ENCODE measurements around the gene PJA2.

DNA sequence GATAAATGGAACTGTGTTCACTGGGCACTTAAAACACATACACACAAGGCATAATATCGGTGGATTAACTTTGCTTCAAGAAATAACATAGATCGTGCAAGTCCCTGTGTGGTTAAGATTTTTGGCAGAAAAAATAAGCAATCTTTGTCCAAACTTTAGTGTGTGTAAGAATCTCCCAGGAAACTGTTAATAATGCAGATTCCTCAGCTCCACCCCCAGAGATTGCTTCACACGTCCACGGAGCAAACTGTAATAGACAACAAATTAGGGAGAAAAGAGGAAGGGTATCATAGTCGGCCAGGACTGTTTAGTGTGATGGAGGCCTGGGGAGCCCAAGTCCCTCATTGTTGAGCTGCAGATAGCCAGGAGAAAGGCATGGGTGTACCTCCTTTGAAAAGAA lies 84.8 kb downstream of the PJA2 start:
- TF ChIP-seq, protein P1, sequence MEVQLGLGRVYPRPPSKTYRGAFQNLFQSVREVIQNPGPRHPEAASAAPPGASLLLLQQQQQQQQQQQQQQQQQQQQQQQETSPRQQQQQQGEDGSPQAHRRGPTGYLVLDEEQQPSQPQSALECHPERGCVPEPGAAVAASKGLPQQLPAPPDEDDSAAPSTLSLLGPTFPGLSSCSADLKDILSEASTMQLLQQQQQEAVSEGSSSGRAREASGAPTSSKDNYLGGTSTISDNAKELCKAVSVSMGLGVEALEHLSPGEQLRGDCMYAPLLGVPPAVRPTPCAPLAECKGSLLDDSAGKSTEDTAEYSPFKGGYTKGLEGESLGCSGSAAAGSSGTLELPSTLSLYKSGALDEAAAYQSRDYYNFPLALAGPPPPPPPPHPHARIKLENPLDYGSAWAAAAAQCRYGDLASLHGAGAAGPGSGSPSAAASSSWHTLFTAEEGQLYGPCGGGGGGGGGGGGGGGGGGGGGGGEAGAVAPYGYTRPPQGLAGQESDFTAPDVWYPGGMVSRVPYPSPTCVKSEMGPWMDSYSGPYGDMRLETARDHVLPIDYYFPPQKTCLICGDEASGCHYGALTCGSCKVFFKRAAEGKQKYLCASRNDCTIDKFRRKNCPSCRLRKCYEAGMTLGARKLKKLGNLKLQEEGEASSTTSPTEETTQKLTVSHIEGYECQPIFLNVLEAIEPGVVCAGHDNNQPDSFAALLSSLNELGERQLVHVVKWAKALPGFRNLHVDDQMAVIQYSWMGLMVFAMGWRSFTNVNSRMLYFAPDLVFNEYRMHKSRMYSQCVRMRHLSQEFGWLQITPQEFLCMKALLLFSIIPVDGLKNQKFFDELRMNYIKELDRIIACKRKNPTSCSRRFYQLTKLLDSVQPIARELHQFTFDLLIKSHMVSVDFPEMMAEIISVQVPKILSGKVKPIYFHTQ (CRISPR knock-in tag; IDR thresholded peaks at IDR 0.05), result no peak
- TF ChIP-seq, protein P2, sequence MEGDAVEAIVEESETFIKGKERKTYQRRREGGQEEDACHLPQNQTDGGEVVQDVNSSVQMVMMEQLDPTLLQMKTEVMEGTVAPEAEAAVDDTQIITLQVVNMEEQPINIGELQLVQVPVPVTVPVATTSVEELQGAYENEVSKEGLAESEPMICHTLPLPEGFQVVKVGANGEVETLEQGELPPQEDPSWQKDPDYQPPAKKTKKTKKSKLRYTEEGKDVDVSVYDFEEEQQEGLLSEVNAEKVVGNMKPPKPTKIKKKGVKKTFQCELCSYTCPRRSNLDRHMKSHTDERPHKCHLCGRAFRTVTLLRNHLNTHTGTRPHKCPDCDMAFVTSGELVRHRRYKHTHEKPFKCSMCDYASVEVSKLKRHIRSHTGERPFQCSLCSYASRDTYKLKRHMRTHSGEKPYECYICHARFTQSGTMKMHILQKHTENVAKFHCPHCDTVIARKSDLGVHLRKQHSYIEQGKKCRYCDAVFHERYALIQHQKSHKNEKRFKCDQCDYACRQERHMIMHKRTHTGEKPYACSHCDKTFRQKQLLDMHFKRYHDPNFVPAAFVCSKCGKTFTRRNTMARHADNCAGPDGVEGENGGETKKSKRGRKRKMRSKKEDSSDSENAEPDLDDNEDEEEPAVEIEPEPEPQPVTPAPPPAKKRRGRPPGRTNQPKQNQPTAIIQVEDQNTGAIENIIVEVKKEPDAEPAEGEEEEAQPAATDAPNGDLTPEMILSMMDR (IDR thresholded peaks at IDR 0.05), result no peak
- TF ChIP-seq NFYB (CRISPR knock-in tag; conservative IDR thresholded peaks at IDR 0.05; ENCODE audit: low read depth), result no peak
- TF ChIP-seq, protein P3, sequence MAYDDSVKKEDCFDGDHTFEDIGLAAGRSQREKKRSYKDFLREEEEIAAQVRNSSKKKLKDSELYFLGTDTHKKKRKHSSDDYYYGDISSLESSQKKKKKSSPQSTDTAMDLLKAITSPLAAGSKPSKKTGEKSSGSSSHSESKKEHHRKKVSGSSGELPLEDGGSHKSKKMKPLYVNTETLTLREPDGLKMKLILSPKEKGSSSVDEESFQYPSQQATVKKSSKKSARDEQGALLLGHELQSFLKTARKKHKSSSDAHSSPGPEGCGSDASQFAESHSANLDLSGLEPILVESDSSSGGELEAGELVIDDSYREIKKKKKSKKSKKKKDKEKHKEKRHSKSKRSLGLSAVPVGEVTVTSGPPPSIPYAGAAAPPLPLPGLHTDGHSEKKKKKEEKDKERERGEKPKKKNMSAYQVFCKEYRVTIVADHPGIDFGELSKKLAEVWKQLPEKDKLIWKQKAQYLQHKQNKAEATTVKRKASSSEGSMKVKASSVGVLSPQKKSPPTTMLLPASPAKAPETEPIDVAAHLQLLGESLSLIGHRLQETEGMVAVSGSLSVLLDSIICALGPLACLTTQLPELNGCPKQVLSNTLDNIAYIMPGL (CRISPR knock-in tag; IDR thresholded peaks at IDR 0.05), result no peak
- TF ChIP-seq FOXK1 (CRISPR knock-in tag; IDR thresholded peaks at IDR 0.05), result no peak
- no peak for TF ChIP-seq CREB1 (CRISPR knock-in tag; IDR thresholded peaks at IDR 0.05)
- TF ChIP-seq FOXJ3 (CRISPR knock-in tag; IDR thresholded peaks at IDR 0.05; ENCODE audit: borderline replicate concordance), result no peak
- no peak for TF ChIP-seq TCF7 (CRISPR knock-in tag; IDR thresholded peaks at IDR 0.05; ENCODE audit: low read depth)
- TF ChIP-seq, protein P4, sequence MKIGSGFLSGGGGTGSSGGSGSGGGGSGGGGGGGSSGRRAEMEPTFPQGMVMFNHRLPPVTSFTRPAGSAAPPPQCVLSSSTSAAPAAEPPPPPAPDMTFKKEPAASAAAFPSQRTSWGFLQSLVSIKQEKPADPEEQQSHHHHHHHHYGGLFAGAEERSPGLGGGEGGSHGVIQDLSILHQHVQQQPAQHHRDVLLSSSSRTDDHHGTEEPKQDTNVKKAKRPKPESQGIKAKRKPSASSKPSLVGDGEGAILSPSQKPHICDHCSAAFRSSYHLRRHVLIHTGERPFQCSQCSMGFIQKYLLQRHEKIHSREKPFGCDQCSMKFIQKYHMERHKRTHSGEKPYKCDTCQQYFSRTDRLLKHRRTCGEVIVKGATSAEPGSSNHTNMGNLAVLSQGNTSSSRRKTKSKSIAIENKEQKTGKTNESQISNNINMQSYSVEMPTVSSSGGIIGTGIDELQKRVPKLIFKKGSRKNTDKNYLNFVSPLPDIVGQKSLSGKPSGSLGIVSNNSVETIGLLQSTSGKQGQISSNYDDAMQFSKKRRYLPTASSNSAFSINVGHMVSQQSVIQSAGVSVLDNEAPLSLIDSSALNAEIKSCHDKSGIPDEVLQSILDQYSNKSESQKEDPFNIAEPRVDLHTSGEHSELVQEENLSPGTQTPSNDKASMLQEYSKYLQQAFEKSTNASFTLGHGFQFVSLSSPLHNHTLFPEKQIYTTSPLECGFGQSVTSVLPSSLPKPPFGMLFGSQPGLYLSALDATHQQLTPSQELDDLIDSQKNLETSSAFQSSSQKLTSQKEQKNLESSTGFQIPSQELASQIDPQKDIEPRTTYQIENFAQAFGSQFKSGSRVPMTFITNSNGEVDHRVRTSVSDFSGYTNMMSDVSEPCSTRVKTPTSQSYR (CRISPR knock-in tag; IDR thresholded peaks at IDR 0.05), result no peak
- TF ChIP-seq RELA (CRISPR knock-in tag; IDR thresholded peaks at IDR 0.05; ENCODE audit: borderline replicate concordance), result no peak
- TF ChIP-seq, protein P5, sequence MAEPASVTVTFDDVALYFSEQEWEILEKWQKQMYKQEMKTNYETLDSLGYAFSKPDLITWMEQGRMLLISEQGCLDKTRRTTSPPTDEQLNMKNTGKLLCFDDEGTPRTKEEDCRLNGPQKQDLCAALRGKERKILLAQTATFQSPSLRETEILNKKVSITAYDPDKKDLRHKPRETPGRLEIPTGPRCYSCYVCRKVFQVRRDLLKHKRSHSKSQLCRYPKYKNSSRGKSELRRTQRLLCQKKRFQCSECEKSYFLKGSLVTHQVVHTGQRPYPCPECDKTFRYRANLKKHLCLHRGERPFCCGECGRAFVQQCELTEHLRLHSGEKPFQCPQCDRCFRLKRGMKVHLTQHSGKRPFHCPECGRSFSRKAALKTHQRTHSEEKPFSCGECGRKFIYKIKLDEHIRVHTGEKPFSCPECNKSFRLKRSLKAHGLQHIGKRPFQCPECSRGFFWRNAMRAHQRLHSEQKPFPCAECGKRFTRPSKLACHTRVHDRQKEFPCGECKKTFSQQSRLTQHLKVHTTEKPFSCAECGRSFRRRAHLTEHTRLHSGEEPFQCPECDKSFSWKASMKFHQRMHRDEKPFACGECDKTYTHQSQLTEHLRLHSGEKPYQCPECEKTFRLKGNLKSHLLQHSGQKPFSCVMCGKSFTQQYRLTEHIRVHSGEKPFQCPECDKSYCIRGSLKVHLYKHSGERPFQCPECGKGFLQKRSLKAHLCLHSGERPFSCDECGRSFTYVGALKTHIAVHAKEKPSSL (CRISPR knock-in tag; conservative IDR thresholded peaks at IDR 0.05), result no peak
